GM12872 (cell line): ENCODE results near the gene TASP1.

ENCODE experiments used
- TF ChIP-seq, protein P1 (sequence below): IDR thresholded peaks from 3 replicates; pipeline ENCODE4 v1.5.1; 2011; ENCODE audit warnings: low read depth, mild to moderate bottlenecking, low read length, moderate library complexity; ENCODE audit not compliant: insufficient read depth

The TASP1 gene

DNA sequence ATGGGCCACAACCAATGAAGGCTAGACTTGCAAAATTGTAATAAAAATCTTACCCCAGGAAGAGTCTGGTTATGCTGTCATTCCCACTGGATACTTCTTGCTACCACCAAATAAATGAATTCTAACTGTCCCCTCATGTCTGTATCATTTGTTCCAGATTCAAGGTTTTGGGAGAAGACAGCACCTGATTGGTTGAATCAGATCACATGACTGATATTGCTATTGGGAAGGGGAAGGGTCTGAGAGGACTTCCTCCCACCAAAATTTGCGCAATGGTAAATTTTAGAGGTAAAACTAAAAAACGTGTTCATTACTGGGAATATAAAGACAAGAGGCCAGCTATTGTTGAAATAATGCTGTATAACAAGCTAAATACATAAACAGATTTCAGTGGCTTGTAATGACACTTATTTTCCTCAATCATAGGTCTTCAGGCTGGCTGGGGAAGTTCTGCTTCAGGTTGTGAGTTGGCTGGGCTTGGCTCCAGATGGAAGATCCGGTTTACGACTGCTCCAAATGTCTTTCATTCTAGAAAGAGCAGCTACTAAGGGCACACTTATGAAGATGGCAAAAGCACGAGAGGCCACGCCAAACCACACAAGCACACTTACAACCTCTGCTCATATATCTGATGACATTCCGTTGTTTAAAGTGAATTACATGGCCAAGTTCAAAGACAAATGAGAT, 27.1 kb upstream of the TASP1 start:
- TF ChIP-seq, protein P1, sequence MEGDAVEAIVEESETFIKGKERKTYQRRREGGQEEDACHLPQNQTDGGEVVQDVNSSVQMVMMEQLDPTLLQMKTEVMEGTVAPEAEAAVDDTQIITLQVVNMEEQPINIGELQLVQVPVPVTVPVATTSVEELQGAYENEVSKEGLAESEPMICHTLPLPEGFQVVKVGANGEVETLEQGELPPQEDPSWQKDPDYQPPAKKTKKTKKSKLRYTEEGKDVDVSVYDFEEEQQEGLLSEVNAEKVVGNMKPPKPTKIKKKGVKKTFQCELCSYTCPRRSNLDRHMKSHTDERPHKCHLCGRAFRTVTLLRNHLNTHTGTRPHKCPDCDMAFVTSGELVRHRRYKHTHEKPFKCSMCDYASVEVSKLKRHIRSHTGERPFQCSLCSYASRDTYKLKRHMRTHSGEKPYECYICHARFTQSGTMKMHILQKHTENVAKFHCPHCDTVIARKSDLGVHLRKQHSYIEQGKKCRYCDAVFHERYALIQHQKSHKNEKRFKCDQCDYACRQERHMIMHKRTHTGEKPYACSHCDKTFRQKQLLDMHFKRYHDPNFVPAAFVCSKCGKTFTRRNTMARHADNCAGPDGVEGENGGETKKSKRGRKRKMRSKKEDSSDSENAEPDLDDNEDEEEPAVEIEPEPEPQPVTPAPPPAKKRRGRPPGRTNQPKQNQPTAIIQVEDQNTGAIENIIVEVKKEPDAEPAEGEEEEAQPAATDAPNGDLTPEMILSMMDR, result no peak

GRCh38 chr20:13661070-13661685, 22.4 kb upstream of the TASP1 start:
- TF ChIP-seq, protein P1, result no peak

GRCh38 chr20:13659288-13659687, 20.6 kb upstream of the TASP1 start:
- TF ChIP-seq, protein P1, result no peak

DNA sequence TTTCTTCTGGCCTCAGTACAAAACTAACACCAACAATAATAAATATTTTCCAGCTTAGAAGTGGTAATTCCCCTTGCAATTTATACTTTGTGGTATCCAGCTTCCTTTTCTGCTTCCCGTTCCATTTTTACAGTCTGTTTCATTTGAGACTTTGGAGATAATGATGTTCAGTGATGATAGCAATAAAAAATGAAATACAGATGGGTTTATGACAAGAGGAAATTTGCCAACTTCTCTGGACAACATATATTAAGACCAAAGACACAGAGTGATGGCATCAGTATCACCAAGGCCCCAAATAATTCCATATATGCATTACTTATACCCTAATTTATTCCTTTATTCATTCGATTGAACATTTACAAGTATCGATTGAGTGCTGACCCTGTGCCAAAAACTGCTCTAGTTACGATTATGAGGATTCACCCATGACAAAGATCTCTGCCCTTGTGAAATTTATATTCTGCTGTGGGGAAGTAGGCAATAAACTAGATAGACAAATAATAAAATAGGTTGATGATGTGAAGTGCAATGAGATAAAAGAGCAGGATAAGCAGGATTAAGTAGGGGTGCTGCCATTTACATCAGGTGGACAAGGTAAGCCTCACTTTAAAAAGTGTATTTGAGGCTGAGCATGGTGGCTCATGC, 18.1 kb upstream of the TASP1 start:
- TF ChIP-seq, protein P1, result no peak

DNA sequence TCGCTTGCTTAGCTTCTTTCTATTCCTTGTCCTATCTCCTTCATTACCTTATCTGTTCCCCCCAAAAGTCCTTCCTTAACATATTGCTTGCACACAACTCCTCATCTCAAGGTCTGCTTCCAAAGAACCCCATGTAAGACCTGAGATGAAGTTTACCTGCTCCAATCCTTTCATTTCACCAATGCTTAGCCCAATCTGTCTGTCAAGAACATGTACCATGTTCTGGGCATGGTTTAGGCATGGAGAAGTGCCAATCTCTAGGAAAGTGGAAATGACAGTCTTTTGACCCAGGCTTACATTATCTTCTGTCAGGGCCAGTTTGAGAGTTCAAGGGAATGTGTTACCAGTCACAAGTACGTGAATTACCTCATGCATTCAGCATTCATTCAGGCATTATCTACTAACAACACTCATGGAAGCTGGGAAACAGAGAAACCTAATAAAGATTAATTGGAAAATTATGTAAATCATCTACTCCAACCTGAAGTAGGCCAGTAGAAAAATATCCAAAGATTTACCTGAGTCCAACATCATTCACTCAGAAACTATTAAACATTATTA, 15.8 kb upstream of the TASP1 start:
- TF ChIP-seq, protein P1, result no peak

DNA sequence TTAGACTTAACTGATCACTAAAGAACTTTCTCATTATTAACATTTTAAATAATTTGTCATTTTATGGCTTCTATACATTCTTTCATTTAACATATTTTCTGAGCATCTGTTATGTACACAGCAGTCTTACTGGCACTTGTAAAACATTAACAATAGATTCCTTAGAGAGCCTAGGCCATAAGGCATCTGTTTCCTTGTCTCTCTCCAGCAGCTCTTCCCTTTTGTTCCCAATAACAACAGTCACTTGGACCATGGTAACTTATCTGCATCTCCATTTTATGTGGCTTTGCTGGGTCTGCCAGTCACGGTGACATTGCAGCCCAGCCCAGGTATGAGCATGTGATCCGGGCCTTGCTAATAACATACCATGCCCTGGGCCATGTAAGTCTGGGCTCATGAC, 11.7 kb upstream of the TASP1 start:
- TF ChIP-seq, protein P1, result no peak

DNA sequence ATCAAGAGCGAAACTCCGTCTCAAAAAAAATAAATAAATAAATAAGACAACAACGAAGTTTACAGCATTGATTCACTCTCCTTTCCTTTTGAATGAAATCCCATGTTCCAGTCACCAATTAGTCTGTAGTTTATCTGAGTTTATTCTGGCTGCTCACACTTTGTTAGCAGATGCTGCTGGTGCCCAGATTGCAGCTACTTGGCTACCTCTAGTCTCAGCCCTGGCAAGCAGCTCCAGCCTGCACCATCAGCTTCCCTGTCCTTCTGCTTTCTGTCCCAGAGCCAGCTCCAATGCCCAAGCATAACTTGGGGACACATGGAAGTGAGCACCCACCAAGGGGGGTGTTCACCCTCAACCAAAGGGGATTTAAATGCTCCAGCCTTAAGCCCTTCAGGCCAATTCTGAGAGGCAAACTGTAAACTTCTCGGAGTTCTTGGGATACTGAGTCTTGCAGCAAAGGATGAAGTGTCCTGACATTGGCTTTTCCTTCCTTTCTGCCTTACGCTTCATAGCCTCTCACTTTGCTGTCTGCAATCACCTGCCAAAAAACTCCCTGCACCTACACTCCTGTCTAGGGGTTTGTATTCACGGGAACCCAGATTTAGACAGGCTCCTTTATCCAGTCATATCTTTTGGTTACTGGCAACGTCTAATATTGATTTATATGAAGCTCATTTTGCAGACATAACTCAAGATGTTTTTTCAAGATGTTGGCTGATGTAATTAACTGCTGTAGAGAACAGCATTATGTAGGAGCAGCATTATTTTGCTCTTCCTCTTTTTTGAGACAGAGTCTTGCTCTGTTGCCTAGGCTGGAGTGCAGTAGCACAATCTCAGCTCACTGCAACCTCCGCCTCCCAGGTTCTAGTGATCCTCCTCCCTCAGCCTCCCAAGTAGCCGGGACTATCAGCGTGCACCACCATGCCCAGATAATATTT, 9.8 kb upstream of the TASP1 start:
- TF ChIP-seq, protein P1, result no peak
